NAMALWA (cell line): Measurements from ENCODE around the gene AFAP1L1.

Source experiments
- DNase-seq: peaks from one replicate; pipeline ENCODE4 v3.0.0-alpha.2; 2015; ENCODE audit warnings: low spot score

Gene AFAP1L1

GRCh38 chr5:149284501-149284900, 12.8 kb downstream of the AFAP1L1 start:
- DNase-seq = no peak

- no peak for DNase-seq
Observed at GRCh38 chr5:149285153-149285552, 13.5 kb downstream of the AFAP1L1 start.

GRCh38 chr5:149288436-149288835, 16.8 kb downstream of the AFAP1L1 start:
- no peak for DNase-seq

GRCh38 chr5:149289301-149289700, 17.6 kb downstream of the AFAP1L1 start:
- DNase-seq = no peak

- peak; percentile 28 for DNase-seq
Observed at GRCh38 chr5:149294872-149295829, 23.5 kb downstream of the AFAP1L1 start.

- DNase-seq = no peak
Observed at GRCh38 chr5:149297340-149298025, 25.8 kb downstream of the AFAP1L1 start.

- DNase-seq = no peak
Observed at GRCh38 chr5:149298163-149298562, 26.5 kb downstream of the AFAP1L1 start.

GRCh38 chr5:149298842-149299404, 27.3 kb downstream of the AFAP1L1 start:
- DNase-seq = no peak

GRCh38 chr5:149299451-149300054, 27.9 kb downstream of the AFAP1L1 start:
- no peak for DNase-seq

GRCh38 chr5:149300441-149300840, 28.8 kb downstream of the AFAP1L1 start:
- no peak for DNase-seq

GRCh38 chr5:149301049-149301743, 29.5 kb downstream of the AFAP1L1 start:
- DNase-seq = no peak

GRCh38 chr5:149301744-149302380, 30.2 kb downstream of the AFAP1L1 start:
- no peak for DNase-seq

GRCh38 chr5:149302641-149303040, 31.0 kb downstream of the AFAP1L1 start:
- DNase-seq = no peak

- no peak for DNase-seq
Observed at GRCh38 chr5:149303210-149303609, 31.6 kb downstream of the AFAP1L1 start.

GRCh38 chr5:149304195-149305078, 32.8 kb downstream of the AFAP1L1 start:
- DNase-seq = no peak

- DNase-seq = no peak
Observed at GRCh38 chr5:149309354-149309753, 37.7 kb downstream of the AFAP1L1 start.

- DNase-seq = no peak
Observed at GRCh38 chr5:149310488-149310887, 38.8 kb downstream of the AFAP1L1 start.

GRCh38 chr5:149310947-149311658, 39.4 kb downstream of the AFAP1L1 start:
- no peak for DNase-seq

GRCh38 chr5:149313151-149313841, 41.6 kb downstream of the AFAP1L1 start:
- no peak for DNase-seq
